PC-3 (cell line): ENCODE results near the gene ALG8. TPM values are rescaled to one million over a fixed set of nuclear protein-coding genes. Genes with fewer than 3 reads are reported as not detected.
"Not testable (repeated sequence)": the region's sequence is repeated elsewhere in the genome, so short reads cannot be mapped to it uniquely, and the experiment has no call there.

Experiments
- ATAC-seq: fragments of 200-7000 bp; cut with Tn5 transposase; 2 replicates; pipeline ENCODE4 v1.9.1; 2020; ENCODE audit warnings: mild to moderate bottlenecking, moderate library complexity
- BruUV-seq: library from RNA; stranded (reverse); fragments of 400-500 nt; replicated peaks from 2 replicates; lab custom pipeline; 2021; lab: Mats Ljungman, UMichigan
- CTCF ChIA-PET: fragments of 300-600 bp; sonication (Branson Sonifier 250); formaldehyde crosslinking; loops from one replicate; lab custom pipeline; 2022; ENCODE audit warnings: antibody characterized with exemption; lab: Charles Lee
- POLR2A ChIA-PET: fragments of 300-600 bp; sonication (Branson Sonifier 250); formaldehyde crosslinking; loops from one replicate; lab custom pipeline; 2022; ENCODE audit warnings: antibody characterized with exemption; ENCODE audit not compliant: unreplicated experiment; lab: Charles Lee
- DNase-seq: peaks from one replicate; pipeline ENCODE4 v3.0.0-alpha.2; 2015
- H2AFZ ChIP-seq: fragments of 300-600 bp; sonication (generic); 2 replicates; pipeline ENCODE4 v1.6.0; 2016; ENCODE audit warnings: antibody characterized with exemption, low read length
- H3F3A ChIP-seq: fragments of 300-600 bp; sonication (generic); one replicate; pipeline ENCODE4 v1.6.0; 2017; ENCODE audit warnings: antibody characterized with exemption, low read length, control low read depth, mild to moderate bottlenecking; ENCODE audit not compliant: unreplicated experiment
- H3K27ac ChIP-seq: fragments of 300-600 bp; sonication (generic); 2 replicates; pipeline ENCODE4 v1.5.1; 2016; ENCODE audit warnings: mild to moderate bottlenecking, low read length
- H3K27me3 ChIP-seq: fragments of 300-600 bp; sonication (generic); 2 replicates; pipeline ENCODE4 v1.6.1; 2016; ENCODE audit warnings: low read length, mixed read lengths
- H3K36me3 ChIP-seq: fragments of 300-600 bp; sonication (generic); 2 replicates; pipeline ENCODE4 v1.6.1; 2016; ENCODE audit warnings: low read depth, mixed run types, low read length, mixed read lengths
- H3K4me1 ChIP-seq: fragments of 300-600 bp; sonication (generic); 2 replicates; pipeline ENCODE4 v1.5.1; 2016; ENCODE audit warnings: low read length; ENCODE audit not compliant: insufficient read depth
- H3K4me2 ChIP-seq: fragments of 300-600 bp; sonication (generic); 2 replicates; pipeline ENCODE4 v1.6.0; 2016; ENCODE audit warnings: low read length
- H3K4me3 ChIP-seq: fragments of 300-600 bp; sonication (generic); 2 replicates; pipeline ENCODE4 v1.5.1; 2016; ENCODE audit warnings: mild to moderate bottlenecking, low read length, mixed read lengths
- H3K79me2 ChIP-seq: fragments of 300-600 bp; sonication (generic); 2 replicates; pipeline ENCODE4 v1.6.1; 2017; ENCODE audit warnings: low read length, mixed read lengths
- H3K9ac ChIP-seq: fragments of 300-600 bp; sonication (generic); 2 replicates; pipeline ENCODE4 v1.6.0; 2016; ENCODE audit warnings: mild to moderate bottlenecking, low read length
- H3K9me2 ChIP-seq: fragments of 300-600 bp; sonication (generic); replicated peaks from 2 replicates; pipeline ENCODE4 v1.6.1; 2016; ENCODE audit warnings: mixed run types, low read length, mixed read lengths
- H3K9me3 ChIP-seq: fragments of 300-600 bp; sonication (generic); 2 replicates; pipeline ENCODE4 v1.6.1; 2016; ENCODE audit warnings: low read length, mixed read lengths
- H4K20me1 ChIP-seq: fragments of 300-600 bp; sonication (generic); 2 replicates; pipeline ENCODE4 v1.6.1; 2016; ENCODE audit warnings: low read length, mixed read lengths
- CTCF ChIP-seq: fragments of 300-600 bp; sonication (generic); conservative IDR thresholded peaks from 2 replicates; pipeline ENCODE4 v1.5.1; 2017; ENCODE audit warnings: antibody characterized with exemption, low read depth, mild to moderate bottlenecking, low read length
- EZH2 ChIP-seq: fragments of 300-600 bp; sonication (generic); IDR thresholded peaks from one replicate; pipeline ENCODE4 v1.6.1; 2017; ENCODE audit warnings: antibody characterized with exemption, mild to moderate bottlenecking, low read length; ENCODE audit not compliant: unreplicated experiment
- EZH2phosphoT487 ChIP-seq: fragments of 300-600 bp; sonication (generic); IDR thresholded peaks from 2 replicates; pipeline ENCODE4 v1.6.1; 2018; ENCODE audit warnings: mild to moderate bottlenecking, antibody characterized with exemption, low read length, borderline replicate concordance
- intact Hi-C: fragments of 100-400 bp; cut with micrococcal nuclease; formaldehyde crosslinking; loops from 2 replicates; pipeline ENCODE4 v1.9.0; 2023
- total RNA-seq: library from RNA; depleted of rRNA; stranded (reverse); fragments of >200 nt; gene quantifications from 2 replicates; pipeline ENCODE4 v1.2.3, GENCODE V29; 2014

The ALG8 gene
- total RNA-seq, 1 experiment from 2014 or later: 73.6 TPM

GRCh38 chr11:78176605-78177141 lies 37.2 kb upstream of the ALG8 start:
- Histone ChIP-seq H3K4me3 (no peak overlapping the region), H3K9me2 (no peaks in the 10 kb centered on the region), H4K20me1 (no peaks in the 10 kb centered on the region), H2AFZ (no peak overlapping the region), H3K79me2 (no peaks in the 10 kb centered on the region), H3K9ac (no peak overlapping the region), H3K4me1 (no peaks in the 10 kb centered on the region), H3K27me3 (no peaks in the 10 kb centered on the region), H3K36me3 (peaks cover 6% of the 10 kb centered on the region; the same call in 1 of the 2 replicates), H3K27ac (no peak overlapping the region), H3K9me3 (no peaks in the 10 kb centered on the region), H3F3A (no peaks in the 10 kb centered on the region), H3K4me2 (no peak overlapping the region)
- TF ChIP-seq EZH2phosphoT487 (no peak), CTCF (no peak), EZH2 (no peak)
- no TSS peak for BruUV-seq
- ChIA-PET POLR2A (no interaction called here), CTCF (no interaction called here)
- ATAC-seq: no peak
- intact Hi-C loops: no loop called here
- DNase-seq: no peak

- POLR2A ChIA-PET: interaction anchor here (0.6 kb wide), 1 partner anchor 24 kb away, joined by 8 read pairs; no protein-coding TSS in a partner anchor
- H3K27me3 ChIP-seq, H3K36me3 ChIP-seq, DNase-seq, CTCF ChIA-PET, H4K20me1 ChIP-seq, H3K4me2 ChIP-seq, ATAC-seq, BruUV-seq, H3K79me2 ChIP-seq, H3F3A ChIP-seq, H3K4me1 ChIP-seq, H2AFZ ChIP-seq, H3K4me3 ChIP-seq, H3K9me3 ChIP-seq, intact Hi-C loops, H3K9me2 ChIP-seq, H3K27ac ChIP-seq, H3K9ac ChIP-seq: not testable (repeated sequence)
These were observed 36.4 kb upstream of the ALG8 start for GRCh38 chr11:78175862-78176261.

GRCh38 chr11:78171951-78172350 lies 32.5 kb upstream of the ALG8 start:
- CTCF ChIA-PET: no interaction called here
- Histone ChIP-seq H3K9me3 (no peaks in the 10 kb centered on the region), H3K27ac (no peak overlapping the region), H4K20me1 (no peaks in the 10 kb centered on the region), H3K4me3 (no peak overlapping the region), H3K4me2 (no peak overlapping the region), H3K4me1 (no peaks in the 10 kb centered on the region), H3K9me2 (no peaks in the 10 kb centered on the region), H3K79me2 (no peaks in the 10 kb centered on the region), H3F3A (no peaks in the 10 kb centered on the region), H3K36me3 (peaks cover 2% of the 10 kb centered on the region; the same call in 1 of the 2 replicates), H2AFZ (no peak overlapping the region), H3K27me3 (no peaks in the 10 kb centered on the region), H3K9ac (no peak overlapping the region)
- POLR2A ChIA-PET: interaction anchor here (0.6 kb wide), 1 partner anchor 12 kb away, joined by 3 read pairs; no protein-coding TSS in a partner anchor
- BruUV-seq: no TSS peak
- TF ChIP-seq CTCF (no peak), EZH2phosphoT487 (no peak), EZH2 (no peak)
- DNase-seq (no peak), ATAC-seq (no peak)
- intact Hi-C loops: no loop called here
